ENCODE data around the gene SH3TC2.

DNA sequence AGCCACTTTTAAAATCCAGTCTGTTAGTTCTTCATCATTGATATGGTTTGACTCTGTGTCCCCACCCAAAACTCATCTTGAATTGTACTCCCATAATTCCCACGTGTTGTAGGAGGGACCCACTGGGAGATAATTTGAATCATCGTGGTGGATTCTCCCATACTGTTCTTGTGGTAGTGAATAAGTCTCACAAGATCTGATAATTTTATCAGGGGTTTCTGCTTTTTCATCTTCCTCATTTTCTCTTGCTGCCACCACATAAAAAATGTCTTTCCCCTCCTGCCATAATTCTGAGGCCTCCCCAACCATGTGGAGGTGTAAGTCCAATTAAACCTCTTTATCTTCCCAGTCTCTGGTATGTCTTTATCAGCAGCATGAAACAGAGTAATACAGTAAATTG, 26.9 kb upstream of the SH3TC2 start:
- TF ChIP-seq, protein P1, sequence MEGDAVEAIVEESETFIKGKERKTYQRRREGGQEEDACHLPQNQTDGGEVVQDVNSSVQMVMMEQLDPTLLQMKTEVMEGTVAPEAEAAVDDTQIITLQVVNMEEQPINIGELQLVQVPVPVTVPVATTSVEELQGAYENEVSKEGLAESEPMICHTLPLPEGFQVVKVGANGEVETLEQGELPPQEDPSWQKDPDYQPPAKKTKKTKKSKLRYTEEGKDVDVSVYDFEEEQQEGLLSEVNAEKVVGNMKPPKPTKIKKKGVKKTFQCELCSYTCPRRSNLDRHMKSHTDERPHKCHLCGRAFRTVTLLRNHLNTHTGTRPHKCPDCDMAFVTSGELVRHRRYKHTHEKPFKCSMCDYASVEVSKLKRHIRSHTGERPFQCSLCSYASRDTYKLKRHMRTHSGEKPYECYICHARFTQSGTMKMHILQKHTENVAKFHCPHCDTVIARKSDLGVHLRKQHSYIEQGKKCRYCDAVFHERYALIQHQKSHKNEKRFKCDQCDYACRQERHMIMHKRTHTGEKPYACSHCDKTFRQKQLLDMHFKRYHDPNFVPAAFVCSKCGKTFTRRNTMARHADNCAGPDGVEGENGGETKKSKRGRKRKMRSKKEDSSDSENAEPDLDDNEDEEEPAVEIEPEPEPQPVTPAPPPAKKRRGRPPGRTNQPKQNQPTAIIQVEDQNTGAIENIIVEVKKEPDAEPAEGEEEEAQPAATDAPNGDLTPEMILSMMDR (conservative IDR thresholded peaks at IDR 0.05): no peak
- TF ChIP-seq EZH2 (IDR thresholded peaks at IDR 0.05; ENCODE audit: low read depth): no peak

All from PC-9 (cell line).